Liver (tissue), 9 donors: ENCODE results near the gene TNNI3K. TPM values are rescaled to one million over a fixed set of nuclear protein-coding genes. Genes with fewer than 3 reads are reported as not detected.

Experiments
- DNase-seq: peaks from one replicate; pipeline ENCODE4 v3.0.0-alpha.2; 2017; ENCODE audit warnings: low spot score
- H3K27ac ChIP-seq, 2 donors: one replicate each; pipeline ENCODE4 v1.7.0; 2013; ENCODE audit warnings: inconsistent platforms in 2 of 2, low read length in 2 of 2, control low read depth in 1 of 2, low read depth in 1 of 2, mild to moderate bottlenecking in 1 of 2
- H3K27me3 ChIP-seq, 4 donors: one replicate each; pipeline versions ENCODE4 v1.6.1 to v1.7.0; 2013; ENCODE audit warnings: low read length in 3 of 4, inconsistent platforms in 1 of 4, mild to moderate bottlenecking in 1 of 4, moderate library complexity in 1 of 4; ENCODE audit not compliant: control insufficient read depth in 4 of 4, insufficient read depth in 4 of 4
- H3K36me3 ChIP-seq, 4 donors: one replicate each; pipeline versions ENCODE4 v1.6.1 to v1.7.0; 2013; ENCODE audit warnings: low read length in 3 of 4, mild to moderate bottlenecking in 3 of 4, low read depth in 1 of 4, moderate library complexity in 1 of 4; ENCODE audit not compliant: control insufficient read depth in 4 of 4, insufficient read depth in 3 of 4
- H3K4me1 ChIP-seq, 4 donors: one replicate each; pipeline versions ENCODE4 v1.6.1 to v1.7.0; 2013; ENCODE audit warnings: low read length in 3 of 4, mild to moderate bottlenecking in 3 of 4, moderate library complexity in 1 of 4; ENCODE audit not compliant: control insufficient read depth in 4 of 4, insufficient read depth in 4 of 4
- H3K4me3 ChIP-seq, 3 donors: one replicate each; pipeline versions ENCODE4 v1.6.1 to v1.7.0; 2013; ENCODE audit warnings: low read length in 3 of 3, control low read depth in 1 of 3, low read depth in 1 of 3, mild to moderate bottlenecking in 1 of 3
- H3K9ac ChIP-seq, 2 donors: one replicate each; pipeline ENCODE4 v1.7.0; 2013; ENCODE audit warnings: low read length in 2 of 2, mild to moderate bottlenecking in 2 of 2, moderate library complexity in 2 of 2, control low read depth in 1 of 2, low read depth in 1 of 2
- H3K9me3 ChIP-seq, 4 donors: one replicate each; pipeline versions ENCODE4 v1.6.1 to v1.7.0; 2013; ENCODE audit warnings: low read length in 3 of 4; ENCODE audit not compliant: control insufficient read depth in 4 of 4
- EGR1 ChIP-seq, 2 donors: IDR thresholded peaks; 2 replicates each; pipeline ENCODE4 v1.6.1; 2016 to 2018; ENCODE audit warnings: antibody characterized with exemption in 2 of 2, low read depth in 2 of 2
- FOXA1 ChIP-seq: IDR thresholded peaks from 2 replicates; pipeline ENCODE4 v1.6.1; 2016; ENCODE audit warnings: antibody characterized with exemption
- HNF4G ChIP-seq: IDR thresholded peaks from 2 replicates; pipeline ENCODE4 v1.6.1; 2016; ENCODE audit warnings: antibody characterized with exemption
- JUND ChIP-seq, 2 donors: IDR thresholded peaks; 2 replicates each; pipeline ENCODE4 v1.6.1; 2016; ENCODE audit warnings: antibody characterized with exemption in 2 of 2
- NR2F2 ChIP-seq: IDR thresholded peaks from 2 replicates; pipeline ENCODE4 v1.6.1; 2016; ENCODE audit warnings: antibody characterized with exemption
- RAD21 ChIP-seq, 2 donors: IDR thresholded peaks; 2 replicates each; pipeline ENCODE4 v1.6.1; 2016; ENCODE audit warnings: antibody characterized with exemption in 2 of 2, mild to moderate bottlenecking in 2 of 2
- SP1 ChIP-seq: IDR thresholded peaks from 2 replicates; pipeline ENCODE4 v1.6.1; 2018; ENCODE audit warnings: antibody characterized with exemption, mild to moderate bottlenecking
- TAF1 ChIP-seq: conservative IDR thresholded peaks from 2 replicates; pipeline ENCODE4 v1.6.1; 2016; ENCODE audit warnings: antibody characterized with exemption, mild to moderate bottlenecking
- WGBS: extraction: QIAGEN DNeasy Blood & Tissue Kit; methylation state at CpG from one replicate; pipeline ENCODE4 v1.1.7; 2013; 5-methylcytosine and 5-hydroxymethylcytosine counted together
- polyA plus RNA-seq, 2 donors: library from polyadenylated mRNA; stranded (reverse) in 1 of 2; unstranded in 1 of 2; fragments of 200-250 nt in 1 of 2; fragments of >200 nt in 1 of 2; fragmentation: Nextera tagmentation in 1 of 2; extraction: Ambion mirVana in 1 of 2; gene quantifications; one replicate each; pipeline versions ENCODE4 v1.2.1 to v1.2.3, GENCODE V29; 2013 to 2015
- total RNA-seq, 2 donors: library from RNA; depleted of rRNA; stranded (reverse); fragments of >200 nt; gene quantifications; one replicate each; pipeline ENCODE4 v1.2.3, GENCODE V29; 2014
- TF ChIP-seq, protein P1 (sequence below): fragments of 150-350 bp; IDR thresholded peaks from 2 replicates; pipeline ENCODE4 v1.5.1; 2017; ENCODE audit warnings: improper control_type of control experiment, low read depth, low read length; ENCODE audit not compliant: missing input control
- TF ChIP-seq, protein P2 (sequence below): IDR thresholded peaks from 2 replicates; pipeline ENCODE4 v1.6.1; 2016; ENCODE audit warnings: antibody characterized with exemption, mild to moderate bottlenecking
- TF ChIP-seq, protein P3 (sequence below): IDR thresholded peaks from 2 replicates; pipeline ENCODE4 v1.6.1; 2016; ENCODE audit warnings: antibody characterized with exemption
- TF ChIP-seq, protein P4 (sequence below): IDR thresholded peaks from 2 replicates; pipeline ENCODE4 v1.6.1; 2016; ENCODE audit warnings: antibody characterized with exemption
- donor health status: healthy.
- donor health status: healthy.
- donor health status: healthy.
- donor health status: healthy.
- donor health status: healthy.

The TNNI3K gene
- total and polyA plus RNA-seq, 4 donors: 0.09 to 0.10 TPM; not detected in 2

DNA sequence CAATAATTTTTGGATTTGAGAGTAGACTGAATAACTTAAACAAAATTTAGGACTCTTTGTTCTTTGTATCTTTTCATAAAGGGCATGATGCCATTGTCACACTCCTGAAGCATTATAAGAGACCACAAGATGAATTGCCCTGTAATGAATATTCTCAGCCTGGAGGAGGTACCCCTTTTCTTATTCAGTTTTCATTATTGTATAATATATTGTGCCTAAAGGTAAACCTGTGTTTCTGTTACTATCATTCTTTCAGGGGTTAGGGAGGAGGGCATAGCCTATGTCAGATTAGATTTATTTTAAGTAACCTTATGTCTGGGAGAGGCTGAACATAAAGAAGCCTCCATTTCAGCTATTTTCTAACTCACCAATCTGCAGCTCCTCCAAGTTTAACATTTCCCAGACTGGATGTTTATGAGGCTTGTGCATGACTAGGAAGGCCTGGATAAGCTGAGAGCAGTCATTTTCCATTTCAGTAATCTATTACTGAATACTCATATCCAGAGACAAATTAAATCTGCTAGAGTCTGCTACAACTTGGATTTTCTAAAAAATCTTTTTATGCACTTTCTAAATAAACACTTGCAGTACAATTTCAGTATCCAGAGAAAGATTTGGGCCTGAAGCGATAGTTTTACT lies 132.1 kb downstream of the TNNI3K start:
- H3K27ac ChIP-seq: no peak overlapping the region
- no peak overlapping the region for H3K4me3 ChIP-seq
- no peak overlapping the region for H3K9ac ChIP-seq
- H3K27me3 ChIP-seq: no peaks in the 10 kb centered on the region
- 94% methylated on average over 1 of the region's 1 CpG for WGBS
- no peak for TF ChIP-seq JUND (IDR thresholded peaks at IDR 0.05)
- no peak for TF ChIP-seq FOXA1
- TF ChIP-seq SP1: no peak
- no peaks in the 10 kb centered on the region for H3K36me3 ChIP-seq
- H3K9me3 ChIP-seq: no peaks in the 10 kb centered on the region
- H3K4me1 ChIP-seq: no peaks in the 10 kb centered on the region
- no peak for DNase-seq

DNA sequence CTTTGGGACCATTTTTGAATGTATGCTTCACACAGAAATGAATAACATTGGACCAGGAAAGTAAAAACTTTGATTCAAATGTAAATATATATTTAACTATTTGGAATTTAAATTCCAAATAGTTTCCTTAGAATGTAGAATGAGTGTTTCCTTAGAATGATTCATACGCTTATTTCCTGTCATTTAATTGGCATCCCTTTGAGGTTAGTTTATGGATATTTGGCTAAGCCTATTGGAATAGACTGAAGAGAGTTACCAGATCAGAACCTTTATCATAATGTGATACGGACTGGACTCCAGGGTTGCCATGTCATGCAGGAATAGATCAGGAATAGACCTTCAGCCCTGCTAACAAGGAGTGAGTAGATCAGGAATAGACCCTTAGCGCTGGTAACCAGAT lies 133.1 kb downstream of the TNNI3K start:
- TF ChIP-seq, protein P1, sequence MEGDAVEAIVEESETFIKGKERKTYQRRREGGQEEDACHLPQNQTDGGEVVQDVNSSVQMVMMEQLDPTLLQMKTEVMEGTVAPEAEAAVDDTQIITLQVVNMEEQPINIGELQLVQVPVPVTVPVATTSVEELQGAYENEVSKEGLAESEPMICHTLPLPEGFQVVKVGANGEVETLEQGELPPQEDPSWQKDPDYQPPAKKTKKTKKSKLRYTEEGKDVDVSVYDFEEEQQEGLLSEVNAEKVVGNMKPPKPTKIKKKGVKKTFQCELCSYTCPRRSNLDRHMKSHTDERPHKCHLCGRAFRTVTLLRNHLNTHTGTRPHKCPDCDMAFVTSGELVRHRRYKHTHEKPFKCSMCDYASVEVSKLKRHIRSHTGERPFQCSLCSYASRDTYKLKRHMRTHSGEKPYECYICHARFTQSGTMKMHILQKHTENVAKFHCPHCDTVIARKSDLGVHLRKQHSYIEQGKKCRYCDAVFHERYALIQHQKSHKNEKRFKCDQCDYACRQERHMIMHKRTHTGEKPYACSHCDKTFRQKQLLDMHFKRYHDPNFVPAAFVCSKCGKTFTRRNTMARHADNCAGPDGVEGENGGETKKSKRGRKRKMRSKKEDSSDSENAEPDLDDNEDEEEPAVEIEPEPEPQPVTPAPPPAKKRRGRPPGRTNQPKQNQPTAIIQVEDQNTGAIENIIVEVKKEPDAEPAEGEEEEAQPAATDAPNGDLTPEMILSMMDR: no peak
- no peak for TF ChIP-seq EGR1 (IDR thresholded peaks at IDR 0.05; ENCODE audit: low read depth in 2 of 2)
- TF ChIP-seq, protein P2, sequence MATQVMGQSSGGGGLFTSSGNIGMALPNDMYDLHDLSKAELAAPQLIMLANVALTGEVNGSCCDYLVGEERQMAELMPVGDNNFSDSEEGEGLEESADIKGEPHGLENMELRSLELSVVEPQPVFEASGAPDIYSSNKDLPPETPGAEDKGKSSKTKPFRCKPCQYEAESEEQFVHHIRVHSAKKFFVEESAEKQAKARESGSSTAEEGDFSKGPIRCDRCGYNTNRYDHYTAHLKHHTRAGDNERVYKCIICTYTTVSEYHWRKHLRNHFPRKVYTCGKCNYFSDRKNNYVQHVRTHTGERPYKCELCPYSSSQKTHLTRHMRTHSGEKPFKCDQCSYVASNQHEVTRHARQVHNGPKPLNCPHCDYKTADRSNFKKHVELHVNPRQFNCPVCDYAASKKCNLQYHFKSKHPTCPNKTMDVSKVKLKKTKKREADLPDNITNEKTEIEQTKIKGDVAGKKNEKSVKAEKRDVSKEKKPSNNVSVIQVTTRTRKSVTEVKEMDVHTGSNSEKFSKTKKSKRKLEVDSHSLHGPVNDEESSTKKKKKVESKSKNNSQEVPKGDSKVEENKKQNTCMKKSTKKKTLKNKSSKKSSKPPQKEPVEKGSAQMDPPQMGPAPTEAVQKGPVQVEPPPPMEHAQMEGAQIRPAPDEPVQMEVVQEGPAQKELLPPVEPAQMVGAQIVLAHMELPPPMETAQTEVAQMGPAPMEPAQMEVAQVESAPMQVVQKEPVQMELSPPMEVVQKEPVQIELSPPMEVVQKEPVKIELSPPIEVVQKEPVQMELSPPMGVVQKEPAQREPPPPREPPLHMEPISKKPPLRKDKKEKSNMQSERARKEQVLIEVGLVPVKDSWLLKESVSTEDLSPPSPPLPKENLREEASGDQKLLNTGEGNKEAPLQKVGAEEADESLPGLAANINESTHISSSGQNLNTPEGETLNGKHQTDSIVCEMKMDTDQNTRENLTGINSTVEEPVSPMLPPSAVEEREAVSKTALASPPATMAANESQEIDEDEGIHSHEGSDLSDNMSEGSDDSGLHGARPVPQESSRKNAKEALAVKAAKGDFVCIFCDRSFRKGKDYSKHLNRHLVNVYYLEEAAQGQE: no peak
- no peak for TF ChIP-seq NR2F2
- TF ChIP-seq TAF1: no peak
- TF ChIP-seq, protein P3, sequence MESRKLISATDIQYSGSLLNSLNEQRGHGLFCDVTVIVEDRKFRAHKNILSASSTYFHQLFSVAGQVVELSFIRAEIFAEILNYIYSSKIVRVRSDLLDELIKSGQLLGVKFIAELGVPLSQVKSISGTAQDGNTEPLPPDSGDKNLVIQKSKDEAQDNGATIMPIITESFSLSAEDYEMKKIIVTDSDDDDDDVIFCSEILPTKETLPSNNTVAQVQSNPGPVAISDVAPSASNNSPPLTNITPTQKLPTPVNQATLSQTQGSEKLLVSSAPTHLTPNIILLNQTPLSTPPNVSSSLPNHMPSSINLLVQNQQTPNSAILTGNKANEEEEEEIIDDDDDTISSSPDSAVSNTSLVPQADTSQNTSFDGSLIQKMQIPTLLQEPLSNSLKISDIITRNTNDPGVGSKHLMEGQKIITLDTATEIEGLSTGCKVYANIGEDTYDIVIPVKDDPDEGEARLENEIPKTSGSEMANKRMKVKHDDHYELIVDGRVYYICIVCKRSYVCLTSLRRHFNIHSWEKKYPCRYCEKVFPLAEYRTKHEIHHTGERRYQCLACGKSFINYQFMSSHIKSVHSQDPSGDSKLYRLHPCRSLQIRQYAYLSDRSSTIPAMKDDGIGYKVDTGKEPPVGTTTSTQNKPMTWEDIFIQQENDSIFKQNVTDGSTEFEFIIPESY: no peak
- TF ChIP-seq, protein P4, sequence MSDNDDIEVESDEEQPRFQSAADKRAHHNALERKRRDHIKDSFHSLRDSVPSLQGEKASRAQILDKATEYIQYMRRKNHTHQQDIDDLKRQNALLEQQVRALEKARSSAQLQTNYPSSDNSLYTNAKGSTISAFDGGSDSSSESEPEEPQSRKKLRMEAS: no peak
- TF ChIP-seq HNF4G: no peak
- TF ChIP-seq RAD21 (IDR thresholded peaks at IDR 0.05): no peak
- no peak for TF ChIP-seq JUND (IDR thresholded peaks at IDR 0.05)
- no peaks in the 10 kb centered on the region for H3K4me1 ChIP-seq
- no peak overlapping the region for H3K9ac ChIP-seq
- H3K27me3 ChIP-seq: no peaks in the 10 kb centered on the region
- no peak overlapping the region for H3K4me3 ChIP-seq
- no peaks in the 10 kb centered on the region for H3K9me3 ChIP-seq
- no peak for DNase-seq
- no peak overlapping the region for H3K27ac ChIP-seq
- no peaks in the 10 kb centered on the region for H3K36me3 ChIP-seq
- WGBS: 90% methylated on average over 3 of the region's 3 CpGs
